OCI-LY7 (cell line): ENCODE measurements around the gene ENTPD6. TPM values are rescaled to one million over a fixed set of nuclear protein-coding genes. Genes with fewer than 3 reads are reported as not detected.

Source experiments
- BruUV-seq: library from RNA; stranded (reverse); fragments of 400-500 nt; replicated peaks from 2 replicates; lab custom pipeline; 2021; lab: Mats Ljungman, UMichigan
- CTCF ChIA-PET: fragments of 300-600 bp; sonication (Branson Sonifier 250); formaldehyde crosslinking; loops from one replicate; lab custom pipeline; 2022; ENCODE audit warnings: antibody characterized with exemption; ENCODE audit not compliant: unreplicated experiment; lab: Charles Lee
- POLR2A ChIA-PET: fragments of 300-600 bp; sonication (Branson Sonifier 250); formaldehyde crosslinking; loops from one replicate; lab custom pipeline; 2022; ENCODE audit warnings: antibody characterized with exemption; lab: Charles Lee
- DNase-seq: peaks from one replicate; pipeline ENCODE4 v3.0.0-alpha.2; 2015; ENCODE audit warnings: low spot score
- H2AFZ ChIP-seq: fragments of 200-600 bp; sonication (generic), shearing (Covaris generic); 2 replicates; pipeline ENCODE4 v1.6.1; 2014; ENCODE audit warnings: mild to moderate bottlenecking, antibody characterized with exemption, low read length, moderate library complexity
- H3K27ac ChIP-seq: fragments of 200-600 bp; sonication (generic); 2 replicates; pipeline ENCODE4 v1.5.1; 2014; ENCODE audit warnings: mixed run types, low read depth, mild to moderate bottlenecking, moderate library complexity, low read length, inconsistent platforms; ENCODE audit not compliant: poor library complexity, severe bottlenecking
- H3K36me3 ChIP-seq: fragments of 200-600 bp; sonication (generic); 2 replicates; pipeline ENCODE4 v1.6.1; 2014; ENCODE audit warnings: mild to moderate bottlenecking, antibody characterized with exemption, low read length, moderate library complexity, mixed read lengths; ENCODE audit not compliant: insufficient read depth
- H3K4me1 ChIP-seq: fragments of 200-600 bp; sonication (generic); 2 replicates; pipeline ENCODE4 v1.5.1; 2014; ENCODE audit warnings: mild to moderate bottlenecking, low read length; ENCODE audit not compliant: insufficient read depth, poor library complexity, severe bottlenecking
- H3K4me2 ChIP-seq: fragments of 200-600 bp; sonication (generic); 2 replicates; pipeline ENCODE4 v1.6.1; 2014; ENCODE audit warnings: mild to moderate bottlenecking, low read length
- H3K4me3 ChIP-seq: fragments of 200-600 bp; sonication (generic); 2 replicates; pipeline ENCODE4 v1.5.1; 2014; ENCODE audit warnings: mild to moderate bottlenecking, low read depth, low read length; ENCODE audit not compliant: poor library complexity, severe bottlenecking
- H3K79me2 ChIP-seq: fragments of 200-600 bp; sonication (generic); 2 replicates; pipeline ENCODE4 v1.6.1; 2016; ENCODE audit warnings: low read depth, mild to moderate bottlenecking, low read length, moderate library complexity, mixed read lengths; ENCODE audit not compliant: insufficient read depth
- H3K9me2 ChIP-seq: fragments of 200-600 bp; sonication (generic); 2 replicates; pipeline ENCODE4 v1.6.1; 2016; ENCODE audit warnings: mild to moderate bottlenecking, low read length, mixed read lengths; ENCODE audit not compliant: insufficient read depth
- H3K9me3 ChIP-seq: fragments of 200-600 bp; sonication (generic); 2 replicates; pipeline ENCODE4 v1.6.1; 2014; ENCODE audit warnings: mild to moderate bottlenecking, mixed run types, low read length, mixed read lengths
- H4K20me1 ChIP-seq: fragments of 200-600 bp; sonication (generic); 2 replicates; pipeline ENCODE4 v1.6.1; 2014; ENCODE audit warnings: mild to moderate bottlenecking, antibody characterized with exemption, low read length, moderate library complexity, mixed read lengths; ENCODE audit not compliant: insufficient read depth
- CTCF ChIP-seq: fragments of 200-600 bp; sonication (generic); conservative IDR thresholded peaks from 2 replicates; pipeline ENCODE4 v1.5.1; 2014; ENCODE audit warnings: mild to moderate bottlenecking, antibody characterized with exemption, low read length, moderate library complexity, mixed read lengths
- EZH2phosphoT487 ChIP-seq: fragments of 200-600 bp; sonication (generic); IDR thresholded peaks from 2 replicates; pipeline ENCODE4 v1.6.1; 2018; ENCODE audit warnings: low read depth, borderline replicate concordance, mild to moderate bottlenecking, mixed run types, antibody characterized with exemption, low read length, moderate library complexity, mixed read lengths
- intact Hi-C: fragments of 100-400 bp; cut with micrococcal nuclease; formaldehyde crosslinking; loops from one replicate; pipeline ENCODE4 v1.10.0; 2022; ENCODE audit not compliant: unreplicated experiment
- total RNA-seq, 2 experiments: library from RNA; depleted of rRNA in 1 of 2; stranded (reverse); fragments of >200 nt in 1 of 2; shearing (Covaris generic) in 1 of 2; gene quantifications; 2 replicates each; pipeline ENCODE4 v1.2.3, GENCODE V29; 2014 to 2022

ENTPD6 gene
- total RNA-seq, 2 experiments from 2014 or later = 4.2 TPM; not detected in 1

DNA sequence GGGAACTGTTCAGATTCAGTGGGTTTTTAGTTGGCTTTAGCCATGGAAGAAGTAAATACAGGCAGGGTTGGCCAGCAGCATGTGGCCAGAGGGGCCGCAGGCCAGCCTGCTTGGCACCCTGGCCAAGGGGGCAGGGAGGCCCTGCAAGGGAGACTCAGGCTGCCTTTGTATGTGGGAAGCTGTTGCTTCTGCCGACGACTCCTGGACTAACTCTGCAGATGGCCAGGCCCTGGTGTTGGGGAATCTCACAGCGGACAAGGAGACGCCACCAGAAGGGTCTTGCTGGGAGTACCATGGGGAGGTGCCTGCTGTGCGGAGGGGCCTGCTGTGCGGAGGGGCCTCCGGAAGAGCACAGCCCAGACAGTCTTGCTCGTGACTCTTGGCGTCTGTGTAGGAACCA, 77.5 kb downstream of the ENTPD6 start:
- DNase-seq = no peak

DNA sequence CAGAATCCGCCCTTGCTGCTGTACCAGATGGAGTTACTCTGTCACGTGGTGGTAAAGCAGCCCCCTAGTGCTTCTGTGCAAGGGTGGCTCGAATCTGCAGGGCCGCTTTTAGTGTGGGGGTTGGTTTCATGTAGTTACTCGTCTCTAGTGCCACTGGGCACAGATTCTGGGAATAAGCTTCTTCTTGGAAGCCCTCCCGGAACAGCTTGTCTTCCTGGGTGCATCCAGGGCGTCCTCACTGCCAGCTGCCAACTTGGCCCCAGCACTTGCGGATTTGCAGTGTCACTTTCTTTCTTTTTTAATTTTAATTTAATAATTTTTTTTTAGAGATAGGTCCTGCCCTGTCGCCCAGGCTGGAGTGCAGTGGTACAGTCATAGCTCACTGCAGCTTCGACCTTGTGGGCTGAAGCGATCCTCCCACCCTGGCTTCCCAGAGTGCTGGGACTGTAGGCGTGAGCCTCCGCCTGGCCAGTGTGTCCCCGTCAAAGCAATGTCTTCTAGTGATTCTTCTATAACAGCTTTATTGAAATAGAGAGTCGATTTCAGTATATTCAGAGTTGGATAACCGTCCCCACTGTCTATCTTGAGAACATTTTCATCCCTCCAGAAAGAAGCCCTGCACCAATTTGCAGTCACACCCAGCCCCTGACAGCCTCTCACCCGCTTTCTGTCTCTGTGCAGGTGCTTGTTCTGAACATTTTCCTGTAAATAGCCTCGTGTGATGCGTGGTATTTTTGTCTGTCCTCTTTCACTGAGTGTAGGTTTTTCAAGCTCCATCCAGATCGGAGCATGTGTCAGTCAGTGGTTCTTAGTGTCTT, 78.2 kb downstream of the ENTPD6 start:
- no peak overlapping the region for H3K27ac ChIP-seq
- no peak overlapping the region for H2AFZ ChIP-seq
- intact Hi-C loops = no loop called here
- H3K9me2 ChIP-seq = no peaks in the 10 kb centered on the region
- ChIA-PET POLR2A (no interaction called here), CTCF (no interaction called here)
- peaks cover 3% of the 10 kb centered on the region; the same call in 1 of the 2 replicates for H3K36me3 ChIP-seq
- no peak for DNase-seq
- H3K4me1 ChIP-seq = no peaks in the 10 kb centered on the region
- H3K4me3 ChIP-seq = no peak overlapping the region
- peaks cover 12% of the 10 kb centered on the region for H4K20me1 ChIP-seq
- H3K4me2 ChIP-seq = no peak overlapping the region
- H3K79me2 ChIP-seq = no peaks in the 10 kb centered on the region
- H3K9me3 ChIP-seq = no peaks in the 10 kb centered on the region
- TF ChIP-seq CTCF (no peak), EZH2phosphoT487 (no peak)
- BruUV-seq = no TSS peak

More for the DNA sequence above, 77.5 kb downstream of the ENTPD6 start:
- H3K4me2 ChIP-seq = no peak overlapping the region
- no peaks in the 10 kb centered on the region for H3K4me1 ChIP-seq
- no peaks in the 10 kb centered on the region for H3K79me2 ChIP-seq
- no peaks in the 10 kb centered on the region for H3K9me2 ChIP-seq
- POLR2A ChIA-PET = no interaction called here
- no peak overlapping the region for H3K4me3 ChIP-seq
- no peak overlapping the region for H2AFZ ChIP-seq
- BruUV-seq = no TSS peak
- H4K20me1 ChIP-seq = peaks cover 12% of the 10 kb centered on the region
- CTCF ChIA-PET = no interaction called here
- no peaks in the 10 kb centered on the region for H3K9me3 ChIP-seq
- intact Hi-C loops = no loop called here
- H3K36me3 ChIP-seq = 0 out of 2 replicates have a peak, but pooled peaks cover 3% of the 10 kb centered on the region
- TF ChIP-seq EZH2phosphoT487 (no peak), CTCF (no peak)
- H3K27ac ChIP-seq = no peak overlapping the region

GRCh38 chr20:25274481-25274880, 79.0 kb downstream of the ENTPD6 start:
- ChIA-PET POLR2A (no interaction called here), CTCF (no interaction called here)

More at GRCh38 chr20:25274481-25274880, 79.0 kb downstream of the ENTPD6 start:
- Histone ChIP-seq H3K27ac (no peak overlapping the region), H3K4me1 (no peaks in the 10 kb centered on the region), H3K9me2 (no peaks in the 10 kb centered on the region), H3K9me3 (no peaks in the 10 kb centered on the region), H3K4me2 (no peak overlapping the region), H3K4me3 (no peak overlapping the region), H3K36me3 (peaks cover 3% of the 10 kb centered on the region; the same call in 1 of the 2 replicates), H4K20me1 (peaks cover 12% of the 10 kb centered on the region), H2AFZ (no peak overlapping the region), H3K79me2 (no peaks in the 10 kb centered on the region)
- no TSS peak for BruUV-seq
- intact Hi-C loops = no loop called here
- no peak for DNase-seq
- no peak for TF ChIP-seq CTCF
- no peak for TF ChIP-seq EZH2phosphoT487
